HCT116 (cell line): ENCODE measurements around the gene CALML3.

ENCODE experiments used
- ATF3 ChIP-seq: IDR thresholded peaks from 2 replicates; pipeline ENCODE4 v1.6.1; 2012
- CEBPB ChIP-seq: IDR thresholded peaks from 2 replicates; pipeline ENCODE4 v1.6.1; 2012; ENCODE audit warnings: low read depth
- CTCF ChIP-seq, 3 experiments: fragments of 200-600 bp in 1 of 3; sonication (generic) in 1 of 3; IDR thresholded peaks in 2 of 3; conservative IDR thresholded peaks in 1 of 3; 2 replicates each; pipeline ENCODE4 v1.5.1; 2012 to 2017; ENCODE audit warnings: low read depth in 2 of 3, low read length in 2 of 3, antibody characterized with exemption in 1 of 3, borderline replicate concordance in 1 of 3, control low read depth in 1 of 3, mild to moderate bottlenecking in 1 of 3, mixed read lengths in 1 of 3, mixed run types in 1 of 3, moderate library complexity in 1 of 3; ENCODE audit not compliant: insufficient read depth in 1 of 3
- EZH2 ChIP-seq: fragments of 200-600 bp; sonication (generic); IDR thresholded peaks from 2 replicates; pipeline ENCODE4 v1.6.1; 2017; ENCODE audit warnings: antibody characterized with exemption, mixed run types
- JUND ChIP-seq: IDR thresholded peaks from 2 replicates; pipeline ENCODE4 v1.6.1; 2012
- POLR2A ChIP-seq: IDR thresholded peaks from 2 replicates; pipeline ENCODE4 v1.7.0; 2011; ENCODE audit warnings: borderline replicate concordance; ENCODE audit not compliant: insufficient read depth, insufficient read length; ENCODE audit errors: extremely low read depth
- REST ChIP-seq: IDR thresholded peaks from 2 replicates; pipeline ENCODE4 v1.6.1; 2012; ENCODE audit warnings: low read depth
- SIN3A ChIP-seq: IDR thresholded peaks from 2 replicates; pipeline ENCODE4 v1.6.1; 2012; ENCODE audit warnings: low read depth
- YY1 ChIP-seq: IDR thresholded peaks from 2 replicates; pipeline ENCODE4 v1.6.1; 2011; ENCODE audit warnings: low read length, low read depth, moderate library complexity, mild to moderate bottlenecking; ENCODE audit not compliant: insufficient replicate concordance; ENCODE audit errors: extremely low read depth
- ZNF274 ChIP-seq: fragments of 200-500 bp; sonication (Bioruptor generic); IDR thresholded peaks from 2 replicates; pipeline ENCODE4 v1.6.1; 2014; ENCODE audit warnings: mild to moderate bottlenecking, low read depth, low read length, inconsistent platforms

GRCh38 chr10:5480162-5480941 lies 44.4 kb upstream of the CALML3 start:
- TF ChIP-seq CTCF (IDR thresholded peaks at IDR 0.05 in 2 of 3, conservative IDR thresholded peaks at IDR 0.05 in 1 of 3; ENCODE audit: borderline replicate concordance in 1 of 3, insufficient read depth in 1 of 3, low read depth in 2 of 3, low read length in 2 of 3) (no peak), POLR2A (no peak), JUND (no peak), REST (no peak), EZH2 (no peak), YY1 (no peak), ATF3 (no peak), ZNF274 (no peak), SIN3A (no peak), CEBPB (no peak)
